H1 (cell line): Measurements from ENCODE around the gene POLR1B. TPM values are rescaled to one million over a fixed set of nuclear protein-coding genes. Genes with fewer than 3 reads are reported as not detected.
"Not testable (repeated sequence)": the region's sequence is repeated elsewhere in the genome, so short reads cannot be mapped to it uniquely, and the experiment has no call there.

ENCODE experiments used
- CTCF ChIA-PET: fragments of 300-600 bp; sonication (Branson Sonifier 250); formaldehyde crosslinking; loops from one replicate; lab custom pipeline; 2021; ENCODE audit not compliant: partially characterized antibody; lab: Charles Lee
- POLR2A ChIA-PET: fragments of 300-600 bp; sonication (Branson Sonifier 250); formaldehyde crosslinking; loops from one replicate; lab custom pipeline; 2021; ENCODE audit warnings: inconsistent platforms; ENCODE audit not compliant: partially characterized antibody; lab: Charles Lee
- DNase-seq, 2 experiments: peaks; one replicate each; pipeline versions ENCODE4 v3.0.0 to v3.0.0-alpha.2; 2010 to 2022; ENCODE audit warnings: low spot score in 2 of 2, low read depth in 1 of 2, mixed read lengths in 1 of 2
- FAIRE-seq: peaks from 2 replicates; lab custom pipeline; 2011; peaks lifted over from hg19 to GRCh38; lab: Jason Lieb, UNC
- H2AFZ ChIP-seq: 2 replicates; pipeline ENCODE4 v1.8.1; 2012; ENCODE audit warnings: low read length, inconsistent platforms
- H2AK5ac ChIP-seq: 2 replicates; pipeline ENCODE4 v1.6.1; 2013; ENCODE audit warnings: low read depth, low read length
- H2BK120ac ChIP-seq: replicated peaks from 2 replicates; pipeline ENCODE3; 2013; ENCODE audit warnings: low read depth, low read length, inconsistent platforms
- H2BK12ac ChIP-seq: 2 replicates; pipeline ENCODE4 v1.6.1; 2013; ENCODE audit warnings: low read depth, low read length
- H2BK15ac ChIP-seq: 2 replicates; pipeline ENCODE4 v1.6.1; 2013; ENCODE audit warnings: low read length
- H2BK20ac ChIP-seq: 2 replicates; pipeline ENCODE4 v1.6.1; 2013; ENCODE audit warnings: low read length
- H2BK5ac ChIP-seq: 2 replicates; pipeline ENCODE4 v1.6.1; 2013; ENCODE audit warnings: low read depth, low read length
- H3K14ac ChIP-seq: 2 replicates; pipeline ENCODE4 v1.6.1; 2013; ENCODE audit warnings: inconsistent platforms; ENCODE audit not compliant: insufficient read length
- H3K18ac ChIP-seq: 2 replicates; pipeline ENCODE4 v1.6.1; 2013; ENCODE audit warnings: low read length; ENCODE audit errors: extremely low read depth
- H3K23ac ChIP-seq: 2 replicates; pipeline ENCODE4 v1.6.1; 2013; ENCODE audit warnings: inconsistent platforms; ENCODE audit not compliant: insufficient read length
- H3K23me2 ChIP-seq: 2 replicates; pipeline ENCODE4 v1.6.1; 2013; ENCODE audit warnings: low read depth, low read length
- H3K27ac ChIP-seq: 2 replicates; pipeline ENCODE4 v1.6.1; 2011; ENCODE audit warnings: low read depth, low read length, inconsistent platforms
- H3K27me3 ChIP-seq, 4 experiments: replicated peaks in 1 of 4; 1 replicate in 1 of 4; 2 replicates in 3 of 4; pipeline versions ENCODE4 v1.6.1 to v1.8.1; 2011 to 2013; ENCODE audit warnings: low read length in 3 of 4, mild to moderate bottlenecking in 3 of 4, inconsistent platforms in 2 of 4, mixed read lengths in 2 of 4, moderate library complexity in 1 of 4; ENCODE audit not compliant: control insufficient read depth in 3 of 4, insufficient read depth in 3 of 4; ENCODE audit errors: extremely low read depth in 1 of 4
- H3K36me3 ChIP-seq, 4 experiments: 2 replicates each; pipeline versions ENCODE4 v1.6.1 to v1.8.1; 2011 to 2013; ENCODE audit warnings: mild to moderate bottlenecking in 4 of 4, low read length in 3 of 4, moderate library complexity in 2 of 4, control low read depth in 1 of 4, inconsistent platforms in 1 of 4; ENCODE audit not compliant: insufficient read depth in 4 of 4, control insufficient read depth in 2 of 4
- H3K4ac ChIP-seq: replicated peaks from 2 replicates; pipeline ENCODE3; 2013; ENCODE audit warnings: low read length, low read depth, mixed read lengths, inconsistent platforms; ENCODE audit not compliant: insufficient read length
- H3K4me1 ChIP-seq, 4 experiments: replicated peaks in 1 of 4; 1 replicate in 1 of 4; 2 replicates in 3 of 4; pipeline versions ENCODE4 v1.6.1 to v1.8.1; 2011 to 2013; ENCODE audit warnings: low read length in 3 of 4, inconsistent platforms in 2 of 4, mixed read lengths in 1 of 4; ENCODE audit not compliant: insufficient read depth in 4 of 4, control insufficient read depth in 3 of 4
- H3K4me2 ChIP-seq, 2 experiments: 2 replicates each; pipeline versions ENCODE4 v1.6.1 to v1.8.1; 2011 to 2013; ENCODE audit warnings: low read depth in 2 of 2, low read length in 2 of 2, control low read depth in 1 of 2, inconsistent platforms in 1 of 2, mild to moderate bottlenecking in 1 of 2; ENCODE audit not compliant: insufficient read depth in 1 of 2
- H3K4me3 ChIP-seq, 4 experiments: fragments of 200-600, 300-600 bp in 1 of 4; sonication (generic), shearing (Covaris generic), sonication (Bioruptor Twin) in 1 of 4; 2 replicates each; pipeline versions ENCODE4 v1.5.1 to v1.8.1; 2011 to 2016; ENCODE audit warnings: low read length in 4 of 4, low read depth in 3 of 4, control low read depth in 2 of 4, inconsistent platforms in 2 of 4, mild to moderate bottlenecking in 2 of 4, mixed read lengths in 1 of 4, moderate library complexity in 1 of 4; ENCODE audit not compliant: insufficient read depth in 2 of 4; ENCODE audit errors: extremely low read depth in 1 of 4
- H3K56ac ChIP-seq: replicated peaks from 2 replicates; pipeline ENCODE3; 2013; ENCODE audit warnings: low read depth, mild to moderate bottlenecking, mixed read lengths, low read length, inconsistent platforms; ENCODE audit not compliant: insufficient read length
- H3K79me1 ChIP-seq: 2 replicates; pipeline ENCODE4 v1.6.1; 2013; ENCODE audit warnings: low read depth, low read length, control low read depth
- H3K79me2 ChIP-seq, 2 experiments: 2 replicates each; pipeline versions ENCODE4 v1.6.1 to v1.8.1; 2012 to 2013; ENCODE audit warnings: low read length in 2 of 2, mild to moderate bottlenecking in 2 of 2, inconsistent platforms in 1 of 2; ENCODE audit not compliant: insufficient read depth in 2 of 2, control insufficient read depth in 1 of 2
- H3K9ac ChIP-seq, 4 experiments: replicated peaks in 1 of 4; 1 replicate in 1 of 4; 2 replicates in 3 of 4; pipeline versions ENCODE4 v1.6.1 to v1.8.1; 2011 to 2013; ENCODE audit warnings: low read depth in 3 of 4, low read length in 3 of 4, control low read depth in 2 of 4, mild to moderate bottlenecking in 2 of 4, moderate library complexity in 2 of 4, inconsistent platforms in 1 of 4; ENCODE audit errors: extremely low read depth in 1 of 4
- H3K9me3 ChIP-seq, 2 experiments: 2 replicates each; pipeline versions ENCODE4 v1.6.1 to v1.8.1; 2012 to 2013; ENCODE audit warnings: mild to moderate bottlenecking in 2 of 2, moderate library complexity in 2 of 2, control low read depth in 1 of 2, inconsistent platforms in 1 of 2, low read depth in 1 of 2, low read length in 1 of 2, mixed read lengths in 1 of 2; ENCODE audit not compliant: insufficient read depth in 2 of 2
- H4K20me1 ChIP-seq, 2 experiments: replicated peaks in 1 of 2; 2 replicates each; pipeline versions ENCODE3 to v1.8.1; 2011 to 2013; ENCODE audit warnings: inconsistent platforms in 2 of 2, low read length in 2 of 2, mild to moderate bottlenecking in 1 of 2; ENCODE audit not compliant: insufficient read depth in 2 of 2, control insufficient read depth in 1 of 2
- H4K5ac ChIP-seq: 2 replicates; pipeline ENCODE4 v1.6.1; 2013; ENCODE audit warnings: low read length, low read depth, mixed read lengths, inconsistent platforms; ENCODE audit not compliant: insufficient read length
- H4K8ac ChIP-seq: 2 replicates; pipeline ENCODE4 v1.8.0; 2013; ENCODE audit warnings: mild to moderate bottlenecking, moderate library complexity, low read length, inconsistent platforms; ENCODE audit not compliant: insufficient read depth; ENCODE audit errors: extremely low read depth
- H4K91ac ChIP-seq: replicated peaks from 2 replicates; pipeline ENCODE3; 2013; ENCODE audit warnings: low read length, mixed read lengths, inconsistent platforms; ENCODE audit not compliant: insufficient read length
- WGBS, 2 experiments: shearing (Covaris generic) in 1 of 2; methylation state at CpG; one replicate each; pipeline versions ENCODE4 v1.1.6 to v1.1.7; 2013 to 2015; ENCODE audit warnings: low lambda C conversion rate in 2 of 2, mixed read lengths in 2 of 2, inconsistent platforms in 1 of 2, low coverage in 1 of 2, missing lambda C conversion rate in 1 of 2; ENCODE audit not compliant: insufficient replicate concordance in 2 of 2, insufficient coverage in 1 of 2, insufficient read length in 1 of 2; ENCODE audit errors: extremely low coverage in 1 of 2, missing lambda C conversion rate in 1 of 2; 5-methylcytosine and 5-hydroxymethylcytosine counted together
- polyA plus RNA-seq, 7 experiments: library from polyadenylated mRNA; depleted of rRNA in 3 of 7; stranded (reverse) in 5 of 7; unstranded in 2 of 7; fragments of >200 nt in 5 of 7; fragments of 200-250 nt in 2 of 7; gene quantifications; 1 replicate in 5 of 7; 2 replicates in 1 of 7; 4 replicates in 1 of 7; pipeline versions ENCODE4 v1.2.1 to v1.2.3, GENCODE V29; 2011 to 2013; ENCODE audit warnings: missing spikeins in 2 of 7, mixed read lengths in 2 of 7
- total RNA-seq: library from RNA; stranded (reverse); fragmentation: NEBNext Ultra II Directional; extraction: Animal tissue kit (Norgen Biotek cat#: 25700); gene quantifications from 2 replicates; pipeline ENCODE4 v1.2.1, GENCODE V29; 2021

Gene POLR1B
- total and polyA plus RNA-seq, 2 of the 8 experiments (the other 6 are each of a cell fraction or from before 2014, with no cell fraction given) = 24.3 to 69.4 TPM

DNA sequence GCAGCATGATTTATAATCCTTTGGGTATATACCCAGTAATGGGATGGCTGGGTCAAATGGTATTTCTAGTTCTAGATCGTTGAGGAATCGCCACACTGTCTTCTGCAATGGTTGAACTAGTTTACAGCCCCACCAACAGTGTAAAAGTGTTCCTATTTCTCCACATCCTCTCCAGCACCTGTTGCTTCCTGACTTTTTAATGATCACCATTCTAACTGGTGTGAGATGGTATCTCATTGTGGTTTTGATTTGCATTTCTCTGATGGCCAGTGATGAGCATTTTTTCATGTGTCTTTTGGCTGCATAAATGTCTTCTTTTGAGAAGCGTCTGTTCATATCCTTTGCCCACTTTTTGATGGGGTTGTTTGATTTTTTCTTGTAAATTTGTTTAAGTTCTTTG lies 18.0 kb upstream of the POLR1B start:
- 92% methylated on average over 3 of the region's 3 CpGs; no CpG with 5 or more reads in 1 of the 2 experiments for WGBS, 2 experiments
- H2BK5ac ChIP-seq, H3K23me2 ChIP-seq, FAIRE-seq, H4K91ac ChIP-seq, H2BK12ac ChIP-seq, H4K20me1 ChIP-seq, H3K4me1 ChIP-seq, H3K18ac ChIP-seq, H3K9ac ChIP-seq, H3K27me3 ChIP-seq, H3K79me2 ChIP-seq, H2AFZ ChIP-seq, H3K14ac ChIP-seq, DNase-seq, H3K27ac ChIP-seq, H3K4me2 ChIP-seq, H4K8ac ChIP-seq, H3K79me1 ChIP-seq, H4K5ac ChIP-seq, H3K4me3 ChIP-seq, H2BK20ac ChIP-seq, POLR2A ChIA-PET, CTCF ChIA-PET, H2BK15ac ChIP-seq, H3K9me3 ChIP-seq, H2AK5ac ChIP-seq, H3K23ac ChIP-seq, H2BK120ac ChIP-seq, H3K4ac ChIP-seq, H3K56ac ChIP-seq: not testable (repeated sequence)
- H3K36me3 ChIP-seq = peaks cover 3 to 24% (median 16%) of the 10 kb centered on the region in 4 experiments; a peak in 7 of 8 replicates
